ENCODE results near the gene OGG1. TPM values are rescaled to one million over a fixed set of nuclear protein-coding genes. Genes with fewer than 3 reads are reported as not detected.

Gene OGG1
- total RNA-seq, 5 donors from 2014 or later (not counting 1 experiment from before 2014, with no cell fraction given) = 18.3 to 41.3 (median 38.1) TPM

GRCh38 chr3:9716801-9717555 lies 32.8 kb upstream of the OGG1 start:
- Histone ChIP-seq H3K27me3 (replicated peaks in 1 of 2; ENCODE audit: control insufficient read depth in 2 of 2, extremely low read depth in 1 of 2, insufficient read depth in 2 of 2, low read length in 1 of 2) (peaks cover 0 to 7% of the 10 kb centered on the region in 2 experiments), H3K4me3 (ENCODE audit: control insufficient read depth in 1 of 2, extremely low read depth in 1 of 2, low read length in 1 of 2) (no peak overlapping the region), H3K27ac (ENCODE audit: low read length) (no peak overlapping the region), H3K4me1 (ENCODE audit: control insufficient read depth in 1 of 2, extremely low read depth in 1 of 2, insufficient read depth in 2 of 2, low read length in 2 of 2) (peaks cover 2 to 7% of the 10 kb centered on the region in 2 experiments), H3K9me3 (no peaks in the 10 kb centered on the region), H3K36me3 (ENCODE audit: control insufficient read depth in 2 of 2, extremely low read depth in 1 of 2, insufficient read depth in 1 of 2, low read length in 1 of 2) (no peaks in the 10 kb centered on the region)
- no peak for DNase-seq
- Mint-ChIP-seq H3K4me1 (peaks cover 12 to 16% (median 14%) of the 10 kb centered on the region in 3 donors), H3K4me3 (no peak overlapping the region), H3K36me3 (no peaks in the 10 kb centered on the region), H3K27me3 (peaks cover 0 to 2% of the 10 kb centered on the region in 2 donors), H3K27ac (no peak overlapping the region), H3K9me3 (no peaks in the 10 kb centered on the region)
- 56% methylated on average over 1 of the region's 5 CpGs for WGBS (ENCODE audit: insufficient coverage)
- POLR2A ChIA-PET = no interaction called here
- no peak for ATAC-seq (replicated peaks in 1 of 4)
- CTCF ChIA-PET = no interaction called here

GRCh38 chr3:9717563-9717962 lies 32.2 kb upstream of the OGG1 start:
- Mint-ChIP-seq H3K36me3 (no peaks in the 10 kb centered on the region), H3K27ac (no peak overlapping the region), H3K27me3 (peaks cover 0 to 2% of the 10 kb centered on the region in 2 donors), H3K9me3 (no peaks in the 10 kb centered on the region), H3K4me3 (no peak overlapping the region), H3K4me1 (peaks cover 12 to 16% (median 14%) of the 10 kb centered on the region in 3 donors)
- Histone ChIP-seq H3K9me3 (no peaks in the 10 kb centered on the region), H3K27ac (ENCODE audit: low read length) (no peak overlapping the region), H3K4me3 (ENCODE audit: control insufficient read depth in 1 of 2, extremely low read depth in 1 of 2, low read length in 1 of 2) (no peak overlapping the region), H3K4me1 (ENCODE audit: control insufficient read depth in 1 of 2, extremely low read depth in 1 of 2, insufficient read depth in 2 of 2, low read length in 2 of 2) (peaks cover 2 to 7% of the 10 kb centered on the region in 2 experiments), H3K27me3 (replicated peaks in 1 of 2; ENCODE audit: control insufficient read depth in 2 of 2, extremely low read depth in 1 of 2, insufficient read depth in 2 of 2, low read length in 1 of 2) (peaks cover 0 to 5% of the 10 kb centered on the region in 2 experiments), H3K36me3 (ENCODE audit: control insufficient read depth in 2 of 2, extremely low read depth in 1 of 2, insufficient read depth in 1 of 2, low read length in 1 of 2) (no peaks in the 10 kb centered on the region)
- DNase-seq (no peak), ATAC-seq (replicated peaks in 1 of 4) (no peak)
- ChIA-PET POLR2A (no interaction called here), CTCF (interaction anchor here (1.0 to 1.2 kb wide), 2 partner anchors 9 to 10 kb away, joined by 4 to 6 read pairs; no protein-coding TSS in a partner anchor)
- WGBS (ENCODE audit: insufficient coverage) = 88% methylated on average over 1 of the region's 1 CpG

- Mint-ChIP-seq H3K4me3 (no peak overlapping the region), H3K27ac (no peak overlapping the region), H3K9me3 (no peaks in the 10 kb centered on the region), H3K4me1 (peaks cover 12 to 16% (median 14%) of the 10 kb centered on the region in 3 donors), H3K27me3 (peaks cover 2 to 3% of the 10 kb centered on the region in 2 donors), H3K36me3 (no peaks in the 10 kb centered on the region)
- Histone ChIP-seq H3K4me3 (ENCODE audit: control insufficient read depth in 1 of 2, extremely low read depth in 1 of 2, low read length in 1 of 2) (no peak overlapping the region), H3K9me3 (no peaks in the 10 kb centered on the region), H3K4me1 (ENCODE audit: control insufficient read depth in 1 of 2, extremely low read depth in 1 of 2, insufficient read depth in 2 of 2, low read length in 2 of 2) (peaks cover 2 to 7% of the 10 kb centered on the region in 2 experiments), H3K36me3 (ENCODE audit: control insufficient read depth in 2 of 2, extremely low read depth in 1 of 2, insufficient read depth in 1 of 2, low read length in 1 of 2) (no peaks in the 10 kb centered on the region), H3K27me3 (replicated peaks in 1 of 2; ENCODE audit: control insufficient read depth in 2 of 2, extremely low read depth in 1 of 2, insufficient read depth in 2 of 2, low read length in 1 of 2) (no peaks in the 10 kb centered on the region), H3K27ac (ENCODE audit: low read length) (no peak overlapping the region)
- ATAC-seq (replicated peaks in 1 of 4) (peak; percentile 40 to 70 (median 52)), DNase-seq (no peak)
- ChIA-PET POLR2A (interaction anchor here in 1 of 2 donors (0.6 kb wide), 1 partner anchor 65 kb away, joined by 5 read pairs; no protein-coding TSS in a partner anchor), CTCF (interaction anchor here (0.5 to 1.2 kb wide), 4 partner anchors 9 to 366 kb away, joined by 3 to 6 read pairs (median 4); no protein-coding TSS in a partner anchor)
- 0% methylated on average over 1 of the region's 4 CpGs for WGBS (ENCODE audit: insufficient coverage)
Measured at GRCh38 chr3:9718118-9718517, 31.6 kb upstream of the OGG1 start.

GRCh38 chr3:9721015-9721699 lies 28.6 kb upstream of the OGG1 start:
- 38% methylated on average over 1 of the region's 7 CpGs for WGBS (ENCODE audit: insufficient coverage)
- H3K4me1 Mint-ChIP-seq = peaks cover 9 to 17% (median 14%) of the 10 kb centered on the region in 3 donors
- H3K4me3 Mint-ChIP-seq = no peak overlapping the region
- peaks cover 0 to 3% of the 10 kb centered on the region in 2 donors for H3K27me3 Mint-ChIP-seq
- Histone ChIP-seq H3K27me3 (replicated peaks in 1 of 2; ENCODE audit: control insufficient read depth in 2 of 2, extremely low read depth in 1 of 2, insufficient read depth in 2 of 2, low read length in 1 of 2) (peaks cover 0 to 2% of the 10 kb centered on the region in 2 experiments), H3K4me3 (ENCODE audit: control insufficient read depth in 1 of 2, extremely low read depth in 1 of 2, low read length in 1 of 2) (no peak overlapping the region), H3K4me1 (ENCODE audit: control insufficient read depth in 1 of 2, extremely low read depth in 1 of 2, insufficient read depth in 2 of 2, low read length in 2 of 2) (peaks cover 2 to 7% of the 10 kb centered on the region in 2 experiments), H3K27ac (ENCODE audit: low read length) (no peak overlapping the region), H3K9me3 (no peaks in the 10 kb centered on the region), H3K36me3 (ENCODE audit: control insufficient read depth in 2 of 2, extremely low read depth in 1 of 2, insufficient read depth in 1 of 2, low read length in 1 of 2) (no peaks in the 10 kb centered on the region)
- H3K27ac Mint-ChIP-seq = no peak overlapping the region
- DNase-seq (no peak), ATAC-seq (replicated peaks in 1 of 4) (no peak)
- H3K36me3 Mint-ChIP-seq = no peaks in the 10 kb centered on the region
- POLR2A ChIA-PET = interaction anchor here in 1 of 2 donors (0.7 kb wide), 1 partner anchor 348 kb away, joined by 5 read pairs; no protein-coding TSS in a partner anchor
- CTCF ChIA-PET = no interaction called here
- H3K9me3 Mint-ChIP-seq = no peaks in the 10 kb centered on the region

GRCh38 chr3:9721700-9722060 lies 28.1 kb upstream of the OGG1 start:
- POLR2A ChIA-PET = interaction anchor here in 1 of 2 donors (0.7 kb wide), 1 partner anchor 348 kb away, joined by 5 read pairs; no protein-coding TSS in a partner anchor
- Mint-ChIP-seq H3K4me3 (no peak overlapping the region), H3K9me3 (no peaks in the 10 kb centered on the region), H3K27ac (no peak overlapping the region), H3K4me1 (peaks cover 12 to 20% (median 16%) of the 10 kb centered on the region in 3 donors), H3K36me3 (no peaks in the 10 kb centered on the region), H3K27me3 (peaks cover 0 to 3% of the 10 kb centered on the region in 2 donors)
- CTCF ChIA-PET = interaction anchor here in 1 of 2 donors (0.5 kb wide), 1 partner anchor 254 kb away, joined by 16 read pairs; no protein-coding TSS in a partner anchor
- Histone ChIP-seq H3K9me3 (no peaks in the 10 kb centered on the region), H3K4me1 (ENCODE audit: control insufficient read depth in 1 of 2, extremely low read depth in 1 of 2, insufficient read depth in 2 of 2, low read length in 2 of 2) (peaks cover 2 to 10% of the 10 kb centered on the region in 2 experiments), H3K27ac (ENCODE audit: low read length) (no peak overlapping the region), H3K27me3 (replicated peaks in 1 of 2; ENCODE audit: control insufficient read depth in 2 of 2, extremely low read depth in 1 of 2, insufficient read depth in 2 of 2, low read length in 1 of 2) (peaks cover 0 to 2% of the 10 kb centered on the region in 2 experiments), H3K4me3 (ENCODE audit: control insufficient read depth in 1 of 2, extremely low read depth in 1 of 2, low read length in 1 of 2) (no peak overlapping the region), H3K36me3 (ENCODE audit: control insufficient read depth in 2 of 2, extremely low read depth in 1 of 2, insufficient read depth in 1 of 2, low read length in 1 of 2) (no peaks in the 10 kb centered on the region)
- WGBS (ENCODE audit: insufficient coverage) = 86% methylated on average over 2 of the region's 2 CpGs
- DNase-seq = no peak
- no peak for ATAC-seq (replicated peaks in 1 of 4)

- no peaks in the 10 kb centered on the region for H3K9me3 ChIP-seq
- ChIA-PET POLR2A (no interaction called here), CTCF (interaction anchor here (0.6 to 0.9 kb wide), 2 partner anchors 11 kb away, joined by 3 read pairs; no protein-coding TSS in a partner anchor)
- 97% methylated on average over 3 of the region's 4 CpGs for WGBS (ENCODE audit: insufficient coverage)
- Mint-ChIP-seq H3K9me3 (no peaks in the 10 kb centered on the region), H3K4me3 (no peak overlapping the region), H3K27me3 (peaks cover 0 to 3% of the 10 kb centered on the region in 2 donors), H3K36me3 (no peaks in the 10 kb centered on the region), H3K27ac (no peak overlapping the region), H3K4me1 (peaks cover 27 to 31% (median 28%) of the 10 kb centered on the region in 3 donors)
- no peak for DNase-seq
- no peak for ATAC-seq (replicated peaks in 1 of 4)
- peaks cover 0 to 2% of the 10 kb centered on the region in 2 experiments for H3K27me3 ChIP-seq (replicated peaks in 1 of 2; ENCODE audit: control insufficient read depth in 2 of 2, extremely low read depth in 1 of 2, insufficient read depth in 2 of 2, low read length in 1 of 2)
- no peak overlapping the region for H3K27ac ChIP-seq (ENCODE audit: low read length)
- no peak overlapping the region for H3K4me3 ChIP-seq (ENCODE audit: control insufficient read depth in 1 of 2, extremely low read depth in 1 of 2, low read length in 1 of 2)
- H3K36me3 ChIP-seq (ENCODE audit: control insufficient read depth in 2 of 2, extremely low read depth in 1 of 2, insufficient read depth in 1 of 2, low read length in 1 of 2) = no peaks in the 10 kb centered on the region
- H3K4me1 ChIP-seq (ENCODE audit: control insufficient read depth in 1 of 2, extremely low read depth in 1 of 2, insufficient read depth in 2 of 2, low read length in 2 of 2) = peaks cover 10 to 19% of the 10 kb centered on the region in 2 experiments
Measured at GRCh38 chr3:9725775-9726515, 23.8 kb upstream of the OGG1 start.

Measured in T-cell (primary cell).